Natural killer cell treated with Interleukin-12 subunit alpha and Interleukin-12 subunit beta and Interleukin-15 and Interleukin-18, amount 100 ng/mL, for 72 hours (primary cell): ENCODE results near the gene SND1. TPM values are rescaled to one million over a fixed set of nuclear protein-coding genes. Genes with fewer than 3 reads are reported as not detected.

Experiments used
- ATAC-seq, 2 donors: fragments of 150-1000 bp; cut with Tn5 transposase in 1 of 2; sonication (Bioruptor Pico), chemical (Tn5 transposase) in 1 of 2; 2 replicates each; pipeline ENCODE4 v1.10.0; 2021
- DNase-seq: peaks from one replicate; pipeline ENCODE4 v3.0.0; 2022; ENCODE audit warnings: low spot score
- H3K27ac Mint-ChIP-seq, 2 donors: 1 replicate in 1 of 2; 2 replicates in 1 of 2; pipeline ENCODE4 v1.8.0; 2022; ENCODE audit warnings: mixed read lengths in 2 of 2, mild to moderate bottlenecking in 1 of 2, moderate library complexity in 1 of 2
- H3K27me3 Mint-ChIP-seq, 2 donors: 1 replicate in 1 of 2; 2 replicates in 1 of 2; pipeline ENCODE4 v1.8.0; 2022; ENCODE audit warnings: mixed read lengths in 2 of 2
- H3K36me3 Mint-ChIP-seq: one replicate; pipeline ENCODE4 v1.8.0; 2022; ENCODE audit warnings: mixed read lengths
- H3K4me1 Mint-ChIP-seq, 2 donors: 1 replicate in 1 of 2; 2 replicates in 1 of 2; pipeline ENCODE4 v1.8.0; 2022; ENCODE audit warnings: low read depth in 2 of 2, mixed read lengths in 2 of 2, mild to moderate bottlenecking in 1 of 2
- H3K4me3 Mint-ChIP-seq: one replicate; pipeline ENCODE4 v1.8.0; 2022; ENCODE audit warnings: mixed read lengths
- H3K9me3 Mint-ChIP-seq: 2 replicates; pipeline ENCODE4 v1.8.0; 2022; ENCODE audit warnings: mixed read lengths
- total RNA-seq, 2 donors: library from RNA; stranded (reverse); gene quantifications; one replicate each; pipeline ENCODE4 v1.2.3, GENCODE V29; 2022

Gene SND1
- total RNA-seq, 2 donors from 2014 or later = 311 to 347 TPM

DNA sequence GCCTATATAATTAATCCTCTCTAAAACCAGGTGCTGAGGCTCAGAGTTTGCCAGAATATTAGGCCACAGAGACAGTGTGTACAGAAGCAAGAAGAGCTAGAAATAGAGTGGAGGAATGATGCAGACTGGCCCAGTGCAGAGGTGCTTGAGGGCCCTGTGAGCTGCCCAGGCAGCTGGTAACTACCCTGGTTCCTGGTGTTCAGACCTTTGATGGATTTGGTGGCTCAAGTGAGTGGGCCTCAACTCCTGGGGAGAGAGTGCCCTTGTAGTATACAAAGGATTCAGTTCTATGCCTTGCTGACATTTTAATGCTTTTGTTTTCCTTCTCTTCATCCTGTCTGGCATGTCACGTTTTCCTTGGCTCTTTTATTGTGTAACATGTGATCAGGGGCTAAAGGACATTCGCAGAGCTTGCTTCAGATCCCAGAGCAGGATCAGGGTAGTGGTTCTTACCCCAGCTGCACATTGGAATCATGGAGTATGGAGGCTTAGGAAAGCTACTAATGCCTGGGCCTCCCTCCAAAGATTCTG, 359.2 kb downstream of the SND1 start:
- ATAC-seq (no peak), DNase-seq (no peak)
- Mint-ChIP-seq H3K36me3 (no peaks in the 10 kb centered on the region), H3K27ac (no peak overlapping the region), H3K27me3 (no peaks in the 10 kb centered on the region), H3K4me1 (peaks cover 0 to 8% of the 10 kb centered on the region in 2 donors), H3K9me3 (no peaks in the 10 kb centered on the region), H3K4me3 (no peak overlapping the region)

DNA sequence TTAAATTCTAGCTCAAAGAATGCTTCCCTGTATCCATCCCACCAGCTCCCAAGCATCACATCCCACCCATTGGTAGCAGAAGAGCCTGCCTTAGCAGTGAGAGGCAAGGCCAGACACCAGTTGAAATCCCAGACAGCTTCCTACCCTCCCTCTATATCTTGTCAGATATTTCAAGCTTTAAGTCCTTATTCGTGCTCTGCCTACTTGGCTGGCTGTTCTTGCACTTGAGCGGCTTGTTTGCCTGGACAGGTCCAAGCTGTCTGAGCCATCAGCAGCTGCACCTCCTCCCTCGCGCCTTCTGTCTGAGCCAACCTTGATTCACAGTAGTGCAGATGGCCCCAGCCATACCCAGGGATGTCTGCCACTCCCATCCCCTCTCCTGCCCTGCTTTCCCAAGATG, 362.8 kb downstream of the SND1 start:
- no peaks in the 10 kb centered on the region for H3K36me3 Mint-ChIP-seq

DNA sequence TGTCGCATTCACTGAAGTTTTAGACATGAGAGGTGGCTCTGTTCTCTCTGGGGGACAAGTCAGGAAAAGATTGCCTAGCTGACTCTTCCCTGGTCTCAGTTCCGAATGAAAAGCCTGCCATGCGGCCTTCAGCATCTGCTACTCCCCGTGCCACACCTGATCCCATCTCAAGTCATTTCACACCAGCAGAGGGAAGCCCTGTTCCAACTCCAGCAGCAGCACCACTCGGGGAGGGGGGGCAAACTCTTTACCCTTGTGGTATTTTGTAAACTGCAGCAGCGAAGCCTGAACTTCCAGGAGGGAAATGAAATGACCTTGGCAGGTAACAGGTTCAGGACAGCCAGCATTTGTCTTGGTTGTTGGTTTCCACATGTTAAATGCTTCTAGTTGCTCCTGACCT, 365.5 kb downstream of the SND1 start:
- ATAC-seq = no peak
- Mint-ChIP-seq H3K4me1 (peaks cover 0 to 10% of the 10 kb centered on the region in 2 donors), H3K4me3 (no peak overlapping the region), H3K9me3 (no peaks in the 10 kb centered on the region), H3K27me3 (no peaks in the 10 kb centered on the region), H3K27ac (no peak overlapping the region), H3K36me3 (peaks cover 6% of the 10 kb centered on the region)
- no peak for DNase-seq

More for the DNA sequence above, 362.8 kb downstream of the SND1 start:
- Mint-ChIP-seq H3K4me3 (no peak overlapping the region), H3K27me3 (no peaks in the 10 kb centered on the region), H3K4me1 (peaks cover 0 to 14% of the 10 kb centered on the region in 2 donors), H3K27ac (no peak overlapping the region), H3K9me3 (no peaks in the 10 kb centered on the region)
- ATAC-seq (no peak), DNase-seq (no peak)

DNA sequence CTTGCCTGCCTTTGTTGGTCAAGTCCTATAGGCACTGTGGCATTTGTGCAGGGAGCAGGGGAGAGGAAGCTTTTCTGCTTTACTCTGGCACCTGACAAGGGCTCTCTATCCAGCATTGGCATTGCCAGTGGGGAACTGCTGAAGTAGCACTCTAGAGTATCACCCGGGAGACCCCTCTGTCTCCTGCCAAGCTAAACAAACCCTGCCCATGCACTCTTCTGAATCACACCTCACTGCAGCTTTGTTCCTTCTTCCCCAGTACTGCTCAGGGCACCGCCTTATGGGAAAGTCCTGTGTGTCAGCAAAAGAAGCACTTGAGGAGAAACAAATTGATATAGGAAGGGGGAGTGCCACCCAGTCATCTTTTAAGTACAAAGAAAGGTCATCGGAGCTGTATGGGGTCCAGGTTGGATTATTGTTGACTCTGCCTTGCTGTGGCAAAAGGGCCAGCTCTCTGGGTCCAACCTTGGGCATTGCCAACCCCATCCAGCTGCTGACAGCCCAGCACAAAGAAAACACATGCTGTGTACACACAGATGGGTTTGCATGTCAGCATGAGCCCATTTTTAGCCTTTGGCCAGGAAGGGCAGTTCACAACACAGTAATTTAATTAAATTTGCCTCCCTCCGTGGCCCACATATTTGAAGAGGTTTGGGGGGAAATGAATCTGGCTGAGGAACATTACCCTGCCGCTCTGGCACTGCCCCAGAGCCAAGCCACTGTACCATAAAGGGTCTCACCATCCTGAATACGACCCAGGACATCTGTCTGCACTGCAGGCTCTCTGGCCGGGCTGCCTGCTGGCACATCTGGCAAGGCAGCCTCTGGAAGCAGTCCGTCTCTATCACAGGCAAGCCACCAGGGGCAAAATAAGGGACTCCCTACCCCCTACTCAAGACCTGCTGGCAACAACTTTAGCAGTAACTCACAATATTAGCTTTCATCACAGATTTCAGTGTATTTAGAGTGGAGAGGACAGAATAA, 366.2 kb downstream of the SND1 start:
- no peaks in the 10 kb centered on the region for H3K27me3 Mint-ChIP-seq
- H3K4me3 Mint-ChIP-seq = no peak overlapping the region
- peaks cover 3 to 10% of the 10 kb centered on the region in 2 donors for H3K4me1 Mint-ChIP-seq
- H3K9me3 Mint-ChIP-seq = no peaks in the 10 kb centered on the region
- peaks cover 6% of the 10 kb centered on the region for H3K36me3 Mint-ChIP-seq
- no peak overlapping the region for H3K27ac Mint-ChIP-seq
- no peak for DNase-seq
- no peak for ATAC-seq

DNA sequence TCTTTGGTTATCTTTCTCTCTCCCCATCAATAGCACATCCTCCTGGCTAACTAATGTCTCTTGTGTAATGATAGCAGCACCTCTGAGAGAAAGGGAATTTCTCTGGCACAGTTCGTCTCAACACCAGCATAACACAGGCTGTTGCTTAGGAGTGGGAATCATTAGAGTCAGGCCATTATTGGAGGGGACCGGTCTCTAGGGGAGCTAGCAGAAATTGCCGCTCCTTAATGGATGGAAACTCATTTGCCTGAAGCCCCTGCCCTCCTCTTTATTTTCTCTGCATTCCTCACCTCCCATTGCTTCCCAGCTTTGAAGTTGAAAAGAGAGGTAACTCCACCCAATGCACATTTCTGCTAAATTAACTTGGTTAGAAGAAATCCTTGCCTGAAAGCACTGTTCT, 367.3 kb downstream of the SND1 start:
- no peak for ATAC-seq
- Mint-ChIP-seq H3K27ac (no peak overlapping the region), H3K36me3 (peaks cover 6% of the 10 kb centered on the region), H3K4me3 (no peak overlapping the region), H3K4me1 (peaks cover 6 to 12% of the 10 kb centered on the region in 2 donors), H3K27me3 (no peaks in the 10 kb centered on the region), H3K9me3 (no peaks in the 10 kb centered on the region)
- DNase-seq = no peak

DNA sequence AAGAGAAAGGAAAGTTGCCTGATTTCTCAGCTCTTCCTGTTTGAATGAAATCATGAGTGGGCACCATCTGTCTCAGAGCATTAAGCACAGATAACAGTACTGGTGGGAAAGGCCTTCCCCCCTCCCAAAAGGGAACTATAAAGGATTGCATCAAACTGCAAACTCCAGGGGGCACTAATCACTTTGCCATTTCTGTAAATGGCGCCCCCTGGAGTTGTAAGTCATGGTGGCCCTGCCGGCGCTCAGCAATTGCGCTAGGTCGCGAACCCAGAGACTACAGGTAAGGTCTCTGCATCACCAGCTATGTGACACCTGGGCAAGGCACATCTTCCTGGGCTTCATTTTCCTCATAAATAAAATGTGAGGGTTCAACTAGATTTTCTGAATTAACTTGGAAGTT, 368.2 kb downstream of the SND1 start:
- peaks cover 6% of the 10 kb centered on the region for H3K36me3 Mint-ChIP-seq
- no peaks in the 10 kb centered on the region for H3K9me3 Mint-ChIP-seq
- no peaks in the 10 kb centered on the region for H3K27me3 Mint-ChIP-seq
- H3K4me3 Mint-ChIP-seq = no peak overlapping the region
- DNase-seq (no peak), ATAC-seq (no peak)
- no peak overlapping the region for H3K27ac Mint-ChIP-seq
- peaks cover 6 to 12% of the 10 kb centered on the region in 2 donors for H3K4me1 Mint-ChIP-seq

DNA sequence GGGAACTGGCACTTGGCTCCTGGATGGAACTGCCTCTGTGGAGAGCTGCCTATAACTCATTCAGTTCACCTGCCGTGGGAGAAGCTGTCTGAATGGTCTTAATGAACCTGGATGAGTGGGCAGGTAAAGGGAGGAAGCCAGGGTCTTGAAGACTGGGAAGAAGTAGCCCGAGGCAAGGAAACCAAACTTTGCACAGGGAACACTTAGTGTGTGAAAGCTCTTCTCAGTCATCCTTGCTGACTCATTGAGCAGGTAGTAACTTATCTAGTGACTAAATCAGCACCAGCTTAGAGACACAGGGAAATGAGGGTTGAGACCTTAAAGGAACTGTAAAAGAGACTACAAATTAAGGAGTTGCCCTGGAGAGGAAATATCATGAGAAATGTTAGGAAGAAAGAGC, 369.4 kb downstream of the SND1 start:
- Mint-ChIP-seq H3K27ac (no peak overlapping the region), H3K27me3 (no peaks in the 10 kb centered on the region), H3K4me3 (no peak overlapping the region), H3K36me3 (peaks cover 6% of the 10 kb centered on the region), H3K9me3 (no peaks in the 10 kb centered on the region), H3K4me1 (peaks cover 6 to 16% of the 10 kb centered on the region in 2 donors)
- ATAC-seq (no peak), DNase-seq (no peak)

DNA sequence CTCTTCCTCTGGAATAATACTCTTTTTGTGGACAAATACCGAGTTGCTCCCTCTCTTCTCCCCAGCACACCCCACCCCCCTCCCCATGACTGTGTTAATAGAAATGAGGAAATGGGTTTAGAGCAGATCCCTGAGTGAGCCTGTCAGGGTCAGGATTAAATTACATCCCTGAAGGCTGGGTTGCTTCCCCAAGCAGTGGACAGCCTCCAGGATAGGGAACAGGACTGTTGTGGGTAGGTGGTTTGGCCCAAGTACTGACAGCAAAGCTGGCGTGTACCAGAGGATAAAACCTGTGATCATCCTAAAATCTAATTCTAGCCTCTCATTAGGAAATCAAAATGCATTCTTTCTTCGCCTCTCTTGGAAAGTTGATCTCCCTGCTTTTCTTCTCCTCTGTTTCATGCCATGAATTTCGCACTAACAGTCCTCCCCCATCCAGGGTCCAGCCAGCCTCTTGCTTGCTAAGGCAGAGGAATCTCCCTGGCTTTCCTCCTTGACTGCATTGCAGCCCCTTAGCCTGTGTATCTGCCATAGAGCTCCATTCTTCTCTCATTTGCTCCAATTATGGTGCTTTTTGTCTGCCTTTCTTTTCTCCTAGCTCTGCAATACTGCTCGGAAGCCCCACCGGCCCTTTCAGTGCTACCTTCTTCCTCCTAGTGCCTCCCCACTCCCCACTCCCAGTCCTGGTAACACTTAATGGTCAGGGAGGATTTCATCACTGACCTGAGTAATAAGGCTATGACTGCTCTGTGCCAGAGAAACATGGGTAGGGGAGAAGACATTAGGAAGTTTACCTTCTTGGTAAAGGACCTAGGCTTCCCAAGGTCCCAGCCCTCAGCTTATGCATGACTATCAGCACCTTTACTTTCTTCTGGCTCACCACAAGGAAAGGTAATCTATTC, 370.9 kb downstream of the SND1 start:
- DNase-seq (no peak), ATAC-seq (no peak)
- Mint-ChIP-seq H3K27ac (no peak overlapping the region), H3K9me3 (no peaks in the 10 kb centered on the region), H3K4me3 (no peak overlapping the region), H3K27me3 (no peaks in the 10 kb centered on the region), H3K4me1 (peaks cover 6 to 14% of the 10 kb centered on the region in 2 donors), H3K36me3 (peaks cover 6% of the 10 kb centered on the region)

DNA sequence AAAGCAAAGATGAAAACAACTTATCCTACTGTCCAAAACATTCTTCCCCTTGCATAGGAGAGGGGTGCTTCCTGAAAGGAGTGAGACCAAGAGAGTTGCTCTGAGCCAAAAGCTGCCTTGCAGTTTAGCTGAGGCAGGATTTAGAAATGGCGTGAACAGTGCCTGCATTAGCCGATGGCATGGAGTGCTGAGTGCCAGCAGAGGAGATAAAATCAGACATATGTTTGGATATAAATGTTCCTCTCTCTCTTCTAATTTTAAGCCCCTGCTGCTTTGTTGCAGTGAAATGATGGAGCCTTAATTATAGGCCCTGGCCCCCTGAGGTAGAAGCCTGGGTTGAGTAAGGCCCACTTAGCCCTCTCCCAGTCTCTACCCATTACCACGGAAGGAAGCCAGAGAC, 372.2 kb downstream of the SND1 start:
- H3K4me1 Mint-ChIP-seq = peaks cover 9 to 18% of the 10 kb centered on the region in 2 donors
- no peak overlapping the region for H3K4me3 Mint-ChIP-seq
- peaks cover 6% of the 10 kb centered on the region for H3K36me3 Mint-ChIP-seq
- DNase-seq (no peak), ATAC-seq (no peak)
- H3K27me3 Mint-ChIP-seq = no peaks in the 10 kb centered on the region
- no peak overlapping the region for H3K27ac Mint-ChIP-seq
- H3K9me3 Mint-ChIP-seq = no peaks in the 10 kb centered on the region

DNA sequence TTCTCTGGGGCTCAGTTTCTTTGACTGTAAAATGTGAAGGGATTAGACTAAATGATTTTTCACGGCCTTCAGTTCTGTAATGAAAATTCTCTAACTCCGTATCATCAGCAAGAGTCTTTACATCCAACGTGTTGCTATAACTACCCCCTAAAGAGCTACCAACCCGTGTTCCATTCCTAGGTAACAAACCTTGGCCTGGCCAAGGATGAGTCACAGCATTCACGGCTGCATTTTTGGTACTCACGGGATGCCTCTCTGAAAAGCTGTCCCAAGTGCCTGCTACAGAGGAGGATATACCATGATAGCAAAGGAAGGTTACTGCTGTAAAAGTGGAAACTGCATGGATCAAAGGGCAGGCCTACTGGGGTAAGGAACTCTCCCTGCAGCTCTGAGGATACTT, 373.4 kb downstream of the SND1 start:
- Mint-ChIP-seq H3K27ac (no peak overlapping the region), H3K9me3 (no peaks in the 10 kb centered on the region), H3K36me3 (peaks cover 6% of the 10 kb centered on the region), H3K4me1 (peaks cover 14 to 22% of the 10 kb centered on the region in 2 donors), H3K27me3 (no peaks in the 10 kb centered on the region), H3K4me3 (no peak overlapping the region)
- ATAC-seq (no peak), DNase-seq (no peak)

DNA sequence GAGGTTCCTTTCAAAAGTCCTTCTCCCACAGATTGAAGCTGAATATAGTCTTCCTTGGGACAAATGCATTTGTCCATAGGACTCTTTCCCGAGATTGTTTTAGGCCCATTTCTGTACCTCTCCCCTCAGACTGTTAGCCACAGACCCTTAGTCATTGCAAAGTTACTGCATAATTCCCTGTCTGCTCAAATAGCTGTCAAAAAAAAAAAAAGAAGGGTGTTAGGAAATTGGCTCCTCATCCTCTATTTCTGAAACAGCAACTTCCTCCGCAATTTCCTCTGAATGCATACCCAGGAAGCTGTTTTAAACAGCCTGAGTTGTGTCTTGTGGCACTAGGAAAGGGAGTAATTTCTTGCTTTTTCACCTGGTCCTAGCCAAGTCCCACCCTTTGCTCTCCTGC, 373.8 kb downstream of the SND1 start:
- Mint-ChIP-seq H3K27me3 (no peaks in the 10 kb centered on the region), H3K36me3 (peaks cover 4% of the 10 kb centered on the region), H3K4me3 (no peak overlapping the region), H3K9me3 (no peaks in the 10 kb centered on the region), H3K27ac (no peak overlapping the region), H3K4me1 (peaks cover 14 to 22% of the 10 kb centered on the region in 2 donors)
- ATAC-seq (no peak), DNase-seq (no peak)

DNA sequence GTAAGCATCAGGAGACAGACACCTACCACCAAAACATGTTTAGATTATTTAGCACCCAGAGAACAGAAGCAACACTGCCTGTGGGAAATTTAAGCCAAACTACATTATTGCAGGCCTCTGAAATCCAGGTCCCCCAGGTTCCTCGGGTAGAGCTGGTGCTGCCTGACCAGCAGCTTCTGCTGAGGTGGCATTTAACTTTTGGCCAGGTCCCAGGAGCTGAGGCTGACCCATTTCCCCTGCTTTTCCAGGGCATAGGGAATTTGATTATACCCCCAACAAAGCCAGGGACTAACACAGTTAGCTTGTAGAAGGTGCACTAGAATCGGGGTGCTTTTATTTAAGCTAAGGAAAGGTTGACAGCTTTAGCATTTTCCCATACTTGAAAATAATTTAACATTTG, 374.6 kb downstream of the SND1 start:
- H3K27ac Mint-ChIP-seq = no peak overlapping the region
- no peak overlapping the region for H3K4me3 Mint-ChIP-seq
- H3K27me3 Mint-ChIP-seq = no peaks in the 10 kb centered on the region
- DNase-seq = no peak
- peaks cover 14 to 22% of the 10 kb centered on the region in 2 donors for H3K4me1 Mint-ChIP-seq
- H3K9me3 Mint-ChIP-seq = no peaks in the 10 kb centered on the region
- ATAC-seq = no peak
- H3K36me3 Mint-ChIP-seq = no peaks in the 10 kb centered on the region

DNA sequence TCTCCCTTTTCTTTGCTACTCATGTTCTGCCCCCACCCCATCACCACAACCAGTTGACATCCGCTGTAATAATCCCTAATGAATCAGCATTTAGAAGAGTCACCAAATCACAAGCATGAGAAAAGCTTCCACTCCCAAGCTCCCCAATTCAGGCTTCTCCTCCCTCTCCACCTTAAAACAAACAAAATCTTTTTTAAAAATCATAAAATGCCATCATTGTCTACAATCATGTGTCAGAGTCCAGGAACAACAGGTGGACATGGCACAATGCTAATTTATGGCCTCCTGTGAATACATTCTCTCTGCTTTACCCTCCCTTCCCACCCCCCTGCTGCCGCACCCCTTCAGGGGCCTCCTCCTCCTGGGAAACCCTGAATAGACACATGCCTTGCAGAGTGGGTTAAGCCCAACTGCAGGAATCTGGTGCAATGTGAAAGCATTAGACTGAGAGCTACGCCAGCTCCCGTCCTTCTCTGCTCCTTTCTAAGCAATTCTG, 375.5 kb downstream of the SND1 start:
- Mint-ChIP-seq H3K4me3 (no peak overlapping the region), H3K27ac (no peak overlapping the region), H3K36me3 (no peaks in the 10 kb centered on the region), H3K4me1 (peaks cover 14 to 25% of the 10 kb centered on the region in 2 donors), H3K27me3 (no peaks in the 10 kb centered on the region), H3K9me3 (no peaks in the 10 kb centered on the region)
- DNase-seq (no peak), ATAC-seq (no peak)
